Duodenal mucosa (tissue), 2 donors: ENCODE results near the gene NYAP2.

Source experiments
- H3K27ac ChIP-seq: one replicate; pipeline ENCODE4 v1.7.0; 2013; ENCODE audit warnings: low read depth, low read length
- H3K27me3 ChIP-seq, 2 donors: one replicate each; pipeline ENCODE4 v1.7.0; 2013; ENCODE audit warnings: low read length in 2 of 2, control low read depth in 1 of 2; ENCODE audit not compliant: insufficient read depth in 2 of 2, control insufficient read depth in 1 of 2
- H3K36me3 ChIP-seq, 2 donors: one replicate each; pipeline ENCODE4 v1.7.0; 2013; ENCODE audit warnings: low read length in 2 of 2, control low read depth in 1 of 2; ENCODE audit not compliant: insufficient read depth in 2 of 2, control insufficient read depth in 1 of 2
- H3K4me1 ChIP-seq, 2 donors: one replicate each; pipeline ENCODE4 v1.7.0; 2013; ENCODE audit warnings: low read length in 2 of 2, control low read depth in 1 of 2; ENCODE audit not compliant: insufficient read depth in 2 of 2, control insufficient read depth in 1 of 2
- H3K4me3 ChIP-seq, 2 donors: one replicate each; pipeline ENCODE4 v1.7.0; 2013; ENCODE audit warnings: low read length in 2 of 2, low read depth in 1 of 2
- H3K9ac ChIP-seq, 2 donors: one replicate each; pipeline ENCODE4 v1.7.0; 2013; ENCODE audit warnings: low read length in 2 of 2, low read depth in 1 of 2
- H3K9me3 ChIP-seq, 2 donors: one replicate each; pipeline ENCODE4 v1.7.0; 2013; ENCODE audit warnings: low read length in 2 of 2, control low read depth in 1 of 2; ENCODE audit not compliant: control insufficient read depth in 1 of 2

The NYAP2 gene

GRCh38 chr2:225532096-225532495 is 132.6 kb downstream of the NYAP2 start:
- no peaks in the 10 kb centered on the region for H3K36me3 ChIP-seq
- H3K9me3 ChIP-seq = no peaks in the 10 kb centered on the region
- no peak overlapping the region for H3K27ac ChIP-seq
- no peaks in the 10 kb centered on the region for H3K27me3 ChIP-seq
- H3K9ac ChIP-seq = no peak overlapping the region
- peaks cover 0 to 9% of the 10 kb centered on the region in 2 donors for H3K4me1 ChIP-seq
- no peak overlapping the region for H3K4me3 ChIP-seq

GRCh38 chr2:225534037-225534436 is 134.5 kb downstream of the NYAP2 start:
- H3K27me3 ChIP-seq = no peaks in the 10 kb centered on the region
- H3K36me3 ChIP-seq = no peaks in the 10 kb centered on the region
- H3K9me3 ChIP-seq = no peaks in the 10 kb centered on the region
- no peak overlapping the region for H3K9ac ChIP-seq
- H3K27ac ChIP-seq = no peak overlapping the region
- H3K4me1 ChIP-seq = peaks cover 0 to 9% of the 10 kb centered on the region in 2 donors
- no peak overlapping the region for H3K4me3 ChIP-seq

GRCh38 chr2:225534697-225535096 is 135.2 kb downstream of the NYAP2 start:
- no peaks in the 10 kb centered on the region for H3K9me3 ChIP-seq
- no peak overlapping the region for H3K27ac ChIP-seq
- no peak overlapping the region for H3K9ac ChIP-seq
- H3K27me3 ChIP-seq = no peaks in the 10 kb centered on the region
- H3K36me3 ChIP-seq = no peaks in the 10 kb centered on the region
- H3K4me1 ChIP-seq = peaks cover 0 to 9% of the 10 kb centered on the region in 2 donors
- no peak overlapping the region for H3K4me3 ChIP-seq

DNA sequence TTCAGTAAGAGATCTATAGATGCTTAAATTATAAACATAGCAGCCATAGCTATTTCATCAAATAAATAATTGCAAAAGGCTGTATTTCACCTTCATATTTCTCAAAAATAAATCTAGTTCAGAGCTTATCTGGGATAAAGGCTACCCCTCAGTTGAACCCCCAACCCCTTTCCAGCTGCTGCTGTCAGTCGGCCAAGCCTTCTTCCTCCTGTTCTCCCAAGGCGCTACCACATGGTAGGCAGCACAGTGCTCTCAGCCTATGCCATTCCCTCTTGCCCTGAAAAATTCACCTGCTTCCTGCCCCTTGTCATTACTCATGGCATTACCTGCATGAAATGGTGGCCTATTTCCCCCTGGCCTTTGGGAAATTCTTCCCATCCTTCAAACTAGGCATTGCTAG is 136.5 kb downstream of the NYAP2 start:
- Histone ChIP-seq H3K4me1 (peaks cover 0 to 6% of the 10 kb centered on the region in 2 donors), H3K27me3 (no peaks in the 10 kb centered on the region), H3K9me3 (no peaks in the 10 kb centered on the region), H3K36me3 (no peaks in the 10 kb centered on the region), H3K9ac (no peak overlapping the region), H3K27ac (no peak overlapping the region), H3K4me3 (no peak overlapping the region)

- H3K36me3 ChIP-seq = no peaks in the 10 kb centered on the region
- no peak overlapping the region for H3K9ac ChIP-seq
- H3K27ac ChIP-seq = no peak overlapping the region
- H3K27me3 ChIP-seq = no peaks in the 10 kb centered on the region
- no peaks in the 10 kb centered on the region for H3K4me1 ChIP-seq
- H3K9me3 ChIP-seq = no peaks in the 10 kb centered on the region
- no peak overlapping the region for H3K4me3 ChIP-seq
Measured at GRCh38 chr2:225543626-225544025, 144.1 kb downstream of the NYAP2 start.

DNA sequence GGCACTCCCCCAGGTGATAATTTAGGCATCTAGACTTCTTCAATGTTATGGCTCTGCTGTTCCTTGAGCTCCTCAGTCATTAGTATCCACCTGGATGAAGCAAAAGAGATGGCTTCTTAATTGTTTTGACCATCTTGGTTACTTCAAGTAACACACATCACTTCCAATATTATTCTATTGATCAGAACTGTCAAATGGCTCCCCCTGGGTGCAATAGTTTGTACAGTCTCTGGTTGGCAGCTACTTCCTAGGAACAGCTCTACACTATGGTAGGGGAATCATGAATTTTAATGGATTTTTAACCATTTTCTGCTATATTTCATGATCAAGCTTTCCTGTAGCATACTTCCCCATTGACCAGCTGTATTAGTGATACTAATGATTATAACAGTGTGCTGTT is 157.0 kb downstream of the NYAP2 start:
- no peak overlapping the region for H3K4me3 ChIP-seq
- no peaks in the 10 kb centered on the region for H3K36me3 ChIP-seq
- H3K9ac ChIP-seq = no peak overlapping the region
- H3K27ac ChIP-seq = no peak overlapping the region
- no peaks in the 10 kb centered on the region for H3K4me1 ChIP-seq
- H3K9me3 ChIP-seq = no peaks in the 10 kb centered on the region
- peaks cover 0 to 5% of the 10 kb centered on the region in 2 donors for H3K27me3 ChIP-seq

GRCh38 chr2:225558399-225559071 is 159.0 kb downstream of the NYAP2 start:
- Histone ChIP-seq H3K4me3 (no peak overlapping the region), H3K4me1 (no peaks in the 10 kb centered on the region), H3K9ac (no peak overlapping the region), H3K27ac (no peak overlapping the region), H3K9me3 (no peaks in the 10 kb centered on the region), H3K27me3 (peaks cover 0 to 6% of the 10 kb centered on the region in 2 donors), H3K36me3 (no peaks in the 10 kb centered on the region)

- no peak overlapping the region for H3K9ac ChIP-seq
- no peaks in the 10 kb centered on the region for H3K9me3 ChIP-seq
- no peak overlapping the region for H3K27ac ChIP-seq
- no peaks in the 10 kb centered on the region for H3K36me3 ChIP-seq
- H3K27me3 ChIP-seq = peaks cover 0 to 6% of the 10 kb centered on the region in 2 donors
- H3K4me1 ChIP-seq = no peaks in the 10 kb centered on the region
- H3K4me3 ChIP-seq = no peak overlapping the region
Measured at GRCh38 chr2:225559072-225559415, 159.5 kb downstream of the NYAP2 start.

DNA sequence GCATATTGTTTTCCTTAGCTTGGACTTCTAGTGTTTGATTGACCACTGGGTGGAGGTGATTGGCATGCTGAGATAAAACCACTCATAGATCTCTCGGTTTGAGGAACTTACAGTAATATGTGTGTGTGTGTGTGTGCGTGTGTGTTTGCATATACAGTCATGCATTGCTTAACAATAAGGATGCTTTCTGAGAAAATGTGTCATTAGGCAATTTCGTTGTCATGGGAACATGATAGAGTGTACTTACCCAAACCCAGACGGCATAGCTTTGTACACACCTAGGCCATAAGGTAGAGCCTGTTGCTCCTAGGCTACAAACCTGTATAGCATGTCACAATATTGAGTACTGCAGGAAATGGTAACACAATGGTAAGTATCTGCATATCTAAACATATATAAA is 167.3 kb downstream of the NYAP2 start:
- H3K27ac ChIP-seq = no peak overlapping the region
- no peaks in the 10 kb centered on the region for H3K36me3 ChIP-seq
- no peaks in the 10 kb centered on the region for H3K4me1 ChIP-seq
- H3K9me3 ChIP-seq = no peaks in the 10 kb centered on the region
- no peak overlapping the region for H3K4me3 ChIP-seq
- no peak overlapping the region for H3K9ac ChIP-seq
- no peaks in the 10 kb centered on the region for H3K27me3 ChIP-seq

DNA sequence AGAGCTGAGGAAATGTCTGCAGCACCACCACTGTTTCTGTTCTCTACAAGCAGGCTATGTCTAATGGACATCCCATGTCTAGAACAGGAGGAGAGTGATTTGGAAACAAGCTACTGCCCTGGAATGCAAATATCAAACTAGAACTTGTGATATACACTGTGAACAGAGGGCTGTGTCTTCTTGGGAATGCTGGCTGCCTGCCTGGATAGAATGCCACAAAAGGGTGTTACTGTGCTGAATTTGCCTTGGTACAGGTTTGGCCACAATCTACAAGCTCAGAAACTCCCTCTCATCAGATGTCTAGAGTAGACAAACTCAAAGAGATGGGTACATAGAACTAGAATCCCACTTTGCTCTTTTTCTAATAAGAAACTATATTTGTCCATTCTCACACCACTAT is 170.5 kb downstream of the NYAP2 start:
- no peak overlapping the region for H3K9ac ChIP-seq
- H3K9me3 ChIP-seq = no peaks in the 10 kb centered on the region
- H3K27ac ChIP-seq = no peak overlapping the region
- H3K4me3 ChIP-seq = no peak overlapping the region
- no peaks in the 10 kb centered on the region for H3K4me1 ChIP-seq
- H3K36me3 ChIP-seq = no peaks in the 10 kb centered on the region
- H3K27me3 ChIP-seq = no peaks in the 10 kb centered on the region

- H3K4me3 ChIP-seq = no peak overlapping the region
- no peaks in the 10 kb centered on the region for H3K27me3 ChIP-seq
- no peaks in the 10 kb centered on the region for H3K4me1 ChIP-seq
- H3K9me3 ChIP-seq = no peaks in the 10 kb centered on the region
- no peaks in the 10 kb centered on the region for H3K36me3 ChIP-seq
- H3K27ac ChIP-seq = no peak overlapping the region
- no peak overlapping the region for H3K9ac ChIP-seq
Measured at GRCh38 chr2:225573603-225574002, 174.1 kb downstream of the NYAP2 start.
